T47D (cell line): ENCODE measurements around the gene DYRK1A.

Source experiments
- DNase-seq, 2 experiments: peaks; one replicate each; pipeline versions ENCODE4 v3.0.0 to v3.0.0-alpha.2; 2011 to 2012; ENCODE audit warnings: low read depth in 1 of 2, low spot score in 1 of 2
- JUND ChIP-seq: IDR thresholded peaks from 2 replicates; pipeline ENCODE4 v1.6.1; 2012; ENCODE audit warnings: low read depth
- in situ Hi-C: cut with HindIII; loops from 2 replicates; pipeline ENCODE4 v1.10.0; 2016; ENCODE audit warnings: low sequenced_read_pairs, low pct_unique_long_range_greater_than_20kb

DYRK1A gene

DNA sequence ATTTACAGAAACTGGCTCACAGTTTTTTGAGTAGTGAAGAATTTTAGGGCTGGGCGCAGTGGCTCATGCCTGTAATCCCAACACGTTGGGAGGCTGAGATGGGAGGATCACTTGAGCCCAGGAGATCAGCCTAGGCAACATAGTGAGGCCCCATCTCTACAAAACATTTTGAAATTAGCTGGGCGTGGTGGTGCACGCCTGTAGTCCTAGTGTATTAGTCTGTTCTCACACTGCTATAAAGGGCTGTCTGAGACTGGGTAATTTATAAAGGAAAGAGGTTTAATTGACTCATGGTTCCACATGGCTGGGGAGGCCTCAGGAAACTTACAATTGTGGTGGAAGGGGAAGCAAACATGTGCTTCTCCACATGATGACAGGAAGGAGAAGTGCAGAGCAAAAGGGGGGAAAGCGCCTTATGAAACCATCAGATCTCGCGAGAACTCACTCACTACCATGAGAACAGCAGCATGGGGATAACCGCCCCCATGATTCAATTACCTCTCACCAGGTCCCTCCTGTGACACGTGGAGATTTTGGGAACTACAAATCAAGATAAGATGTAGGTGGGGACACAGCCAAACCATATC, 24.4 kb upstream of the DYRK1A start:
- no peak for DNase-seq
- in situ Hi-C loops = no loop called here
- TF ChIP-seq JUND = no peak

DNA sequence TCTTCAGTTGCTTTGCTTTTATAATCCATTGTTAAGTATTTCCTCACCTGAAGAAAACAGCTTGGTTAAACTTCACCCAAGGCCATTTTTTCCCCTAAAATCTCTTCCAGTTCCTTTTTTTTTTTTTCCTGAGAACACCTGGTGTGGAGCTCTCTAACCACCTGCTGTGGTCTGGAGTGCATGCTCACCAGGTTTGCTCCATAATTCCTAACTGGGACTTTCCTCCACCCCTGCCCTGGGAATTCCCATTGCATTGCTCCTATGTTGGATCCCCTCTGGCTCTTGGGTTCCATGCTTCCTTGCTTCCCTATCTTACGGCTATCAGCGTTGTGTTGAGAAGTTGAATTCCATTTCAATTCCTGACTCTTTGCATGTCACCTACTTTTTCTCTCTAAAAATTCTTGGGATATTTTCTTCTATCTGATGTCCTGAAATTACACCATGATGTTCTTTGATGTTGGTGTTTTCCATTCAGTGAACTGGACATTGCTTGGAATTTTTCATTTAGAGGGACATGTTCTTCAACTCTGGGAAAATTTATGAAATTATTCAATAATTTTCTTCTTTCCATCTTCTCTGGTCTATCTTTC, 19.6 kb upstream of the DYRK1A start:
- DNase-seq = no peak
- in situ Hi-C loops = no loop called here
- no peak for TF ChIP-seq JUND

DNA sequence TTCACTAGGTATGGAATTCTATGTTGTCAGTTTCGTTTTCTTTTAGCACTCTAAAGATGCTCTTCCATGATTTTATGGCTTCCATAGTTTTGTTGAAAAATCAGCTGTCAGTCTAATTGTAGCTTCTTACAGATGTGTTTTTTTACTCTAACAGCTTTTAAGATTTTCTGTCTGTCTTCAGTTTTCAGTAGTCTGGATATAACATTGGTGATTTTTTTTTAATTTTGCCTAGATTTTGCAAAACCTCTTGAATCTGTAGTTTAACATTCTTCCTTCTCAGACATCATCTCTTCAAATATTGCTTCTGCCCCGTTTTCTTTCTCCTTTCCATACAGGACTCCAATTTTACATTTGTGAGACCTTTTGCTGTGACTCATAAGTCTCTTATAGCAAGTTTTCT, 17.9 kb upstream of the DYRK1A start:
- no peak for TF ChIP-seq JUND
- in situ Hi-C loops = no loop called here
- no peak for DNase-seq

DNA sequence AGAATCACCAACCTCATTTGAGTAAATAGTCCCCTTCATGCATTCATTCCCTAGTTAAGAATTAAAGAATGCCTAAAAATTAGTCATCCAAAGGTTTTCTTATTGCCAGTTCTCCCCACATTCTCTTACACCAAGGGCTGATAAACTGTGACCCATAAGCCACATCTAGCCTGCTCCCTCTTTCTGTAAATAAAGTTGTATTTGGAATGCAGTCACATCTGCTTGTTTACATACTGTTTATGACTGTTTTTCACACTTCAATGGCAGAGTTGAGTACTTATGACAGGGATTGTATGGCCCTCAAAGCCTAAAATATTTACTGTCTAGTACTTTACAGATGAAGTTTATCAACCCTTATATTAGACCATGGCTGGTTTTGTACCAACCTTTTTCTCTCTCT, 16.1 kb upstream of the DYRK1A start:
- no peak for DNase-seq
- no peak for TF ChIP-seq JUND
- in situ Hi-C loops = no loop called here

DNA sequence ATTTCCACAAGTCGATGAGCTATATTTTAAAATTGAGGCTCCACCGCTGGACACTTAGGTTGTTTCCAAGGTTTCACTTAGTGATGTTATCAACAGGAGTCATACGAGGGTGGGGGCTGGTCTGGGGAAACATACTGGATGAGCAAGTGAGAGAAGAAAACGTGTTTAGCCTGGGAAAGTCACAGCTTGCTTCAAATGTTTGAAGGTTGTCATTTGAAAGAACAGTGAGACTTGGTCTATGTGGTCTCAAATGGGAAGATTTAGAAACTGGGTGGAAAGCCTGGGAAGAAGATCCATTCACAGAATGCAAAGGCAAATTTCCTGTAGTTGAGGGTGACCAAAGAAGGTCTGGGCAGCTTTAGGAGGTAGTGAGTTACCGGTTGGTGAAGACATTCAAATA, 9.9 kb upstream of the DYRK1A start:
- peak in 1 of 2 experiments; percentile 28 for DNase-seq
- no peak for TF ChIP-seq JUND
- in situ Hi-C loops = no loop called here

DNA sequence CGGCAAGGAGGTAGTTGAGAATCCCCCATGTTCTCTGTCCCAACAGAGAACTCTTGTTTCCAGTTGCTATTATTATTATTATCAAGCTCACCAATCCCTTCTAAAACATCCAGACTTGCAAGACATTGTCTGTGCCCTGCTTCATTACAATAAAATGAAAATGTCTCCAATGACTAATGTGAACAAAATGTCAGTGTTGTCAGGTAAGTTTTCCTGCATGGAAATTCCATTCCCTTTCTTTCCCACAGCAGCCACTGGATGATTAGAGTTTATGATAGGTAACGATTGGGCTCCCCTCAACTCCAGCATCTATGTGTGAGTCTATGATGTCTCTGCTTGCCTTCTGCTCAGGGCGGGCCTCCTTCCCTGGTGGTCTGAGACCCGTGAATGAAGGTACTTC, 8.9 kb upstream of the DYRK1A start:
- in situ Hi-C loops = no loop called here
- no peak for TF ChIP-seq JUND
- DNase-seq = no peak

DNA sequence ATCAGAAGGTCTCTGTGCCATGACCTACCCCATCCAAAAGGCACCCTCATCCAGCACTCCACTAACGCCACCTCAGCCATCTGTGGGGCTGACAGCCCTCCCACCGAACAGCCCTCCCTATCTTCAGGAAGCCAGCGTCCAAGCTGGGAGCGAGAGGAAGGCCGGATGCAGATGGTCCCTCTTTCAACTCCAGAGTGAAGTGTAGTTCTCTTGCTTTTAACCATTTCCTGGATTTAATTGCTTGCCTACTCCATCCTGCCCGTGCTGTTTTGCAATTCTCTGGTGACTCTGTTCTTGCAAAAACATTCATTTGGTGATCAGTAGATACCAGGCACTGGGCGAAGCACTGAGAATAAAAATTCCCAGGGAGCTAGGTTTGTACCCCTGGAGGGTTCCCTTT, 8.2 kb upstream of the DYRK1A start:
- DNase-seq = no peak
- in situ Hi-C loops = no loop called here
- no peak for TF ChIP-seq JUND

DNA sequence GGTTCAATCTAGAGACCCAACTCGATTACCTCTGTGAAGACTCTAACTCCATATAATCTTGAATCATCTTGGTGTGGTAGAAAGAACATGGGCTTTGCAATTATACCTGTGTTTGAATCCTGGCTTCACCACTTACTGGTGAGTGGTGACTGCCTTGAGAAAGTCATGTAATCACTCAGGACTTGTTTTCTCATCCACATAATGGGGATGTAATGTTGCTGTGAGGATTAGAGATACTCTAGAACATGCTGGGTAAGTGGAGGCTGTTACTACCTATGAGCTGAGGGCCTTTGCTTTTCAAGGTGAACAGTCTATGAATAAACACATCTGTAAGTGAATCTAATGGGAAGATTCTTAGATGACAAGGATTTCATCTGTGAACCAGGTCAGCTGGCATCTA, 2.6 kb upstream of the DYRK1A start:
- in situ Hi-C loops = no loop called here
- no peak for TF ChIP-seq JUND
- no peak for DNase-seq

DNA sequence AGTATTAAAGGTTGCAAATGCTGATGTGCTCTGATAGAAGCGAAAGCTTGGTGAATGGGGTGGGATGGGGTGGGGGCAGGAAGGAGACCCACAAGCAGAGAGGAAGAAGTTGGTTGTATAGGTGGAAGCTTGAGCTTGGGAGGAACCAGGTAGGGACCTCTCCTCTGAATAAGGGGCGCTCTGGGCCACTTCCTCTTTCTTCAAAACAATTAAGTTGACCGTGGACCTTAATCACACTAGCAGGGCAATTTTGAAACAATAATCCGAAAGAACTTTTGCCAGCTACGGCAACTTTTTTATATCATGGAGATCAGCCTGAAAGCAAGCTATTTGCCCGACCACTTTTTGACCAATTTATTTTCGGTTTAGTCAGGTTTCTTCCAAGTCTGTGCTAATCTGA, 1.9 kb upstream of the DYRK1A start:
- in situ Hi-C loops = no loop called here
- no peak for TF ChIP-seq JUND
- DNase-seq = no peak

DNA sequence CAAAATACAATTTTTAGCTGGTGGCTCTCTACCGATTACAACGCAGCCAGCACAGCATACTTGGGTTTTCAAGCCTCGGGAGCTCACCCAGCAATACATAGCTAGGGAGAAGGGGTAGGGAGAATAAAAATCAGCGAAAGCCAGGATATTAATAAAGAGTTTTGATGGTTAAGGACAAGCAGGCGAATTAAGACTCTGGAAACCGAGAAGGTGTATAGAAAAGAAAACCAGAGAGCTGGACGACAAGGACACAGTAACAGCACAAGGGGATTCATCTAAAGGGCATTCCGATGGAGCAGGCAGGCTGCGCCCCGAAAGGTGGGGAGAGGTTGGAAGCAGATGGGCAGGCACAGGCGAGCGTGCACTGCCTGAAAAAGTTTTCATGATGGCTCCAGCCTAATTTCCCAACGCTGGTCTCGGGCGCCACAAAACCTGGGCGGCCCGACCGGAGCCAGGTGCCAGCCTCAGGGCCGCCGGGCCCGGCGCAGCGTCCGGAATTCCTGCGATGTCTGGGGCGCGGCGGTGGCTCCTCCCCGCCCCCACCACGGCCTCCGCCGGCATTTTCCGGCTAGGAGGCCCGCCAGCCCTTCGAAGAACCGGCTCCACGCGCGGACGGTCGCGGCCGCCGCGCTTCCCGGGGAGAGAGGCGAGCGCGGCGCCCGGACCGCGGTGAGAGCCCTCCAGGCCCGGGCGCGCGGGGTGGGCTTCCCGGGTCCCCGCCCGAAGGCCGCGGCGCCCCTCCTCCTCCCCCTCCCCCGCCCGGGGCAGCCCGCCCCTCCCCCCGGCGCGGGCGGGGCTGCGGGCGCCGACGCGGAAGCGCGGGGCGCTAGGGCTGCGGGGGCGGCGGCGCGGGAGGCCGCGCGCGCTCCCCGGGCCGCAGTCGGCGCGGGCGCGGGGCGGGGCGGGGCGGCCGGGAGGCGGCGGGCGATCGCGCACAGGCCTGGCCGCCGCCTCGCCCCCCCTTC, 774 bp upstream of the DYRK1A start:
- DNase-seq = peak; percentile 51 to 87
- no peak for TF ChIP-seq JUND
- in situ Hi-C loops = no loop called here

DNA sequence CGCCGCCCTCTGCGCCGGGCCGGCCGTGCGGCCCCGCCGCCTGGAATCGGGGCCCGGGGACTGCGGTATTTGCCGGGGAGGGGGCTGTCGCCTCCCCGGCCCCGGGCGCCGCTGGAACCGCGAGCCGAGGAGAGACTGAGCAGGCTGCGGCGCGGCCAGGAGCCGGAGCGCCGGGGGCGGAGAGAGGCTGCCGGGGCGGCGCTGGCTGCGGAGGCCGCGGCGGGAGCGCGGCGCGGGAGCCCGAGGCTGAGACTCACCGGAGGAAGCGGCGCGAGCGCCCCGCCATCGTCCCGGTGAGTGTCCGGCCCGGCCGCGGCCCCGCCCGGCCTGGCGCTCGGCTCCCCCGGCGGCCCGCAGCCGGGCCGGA, 746 bp downstream of the DYRK1A start:
- no peak for TF ChIP-seq JUND
- in situ Hi-C loops = no loop called here
- DNase-seq = no peak

DNA sequence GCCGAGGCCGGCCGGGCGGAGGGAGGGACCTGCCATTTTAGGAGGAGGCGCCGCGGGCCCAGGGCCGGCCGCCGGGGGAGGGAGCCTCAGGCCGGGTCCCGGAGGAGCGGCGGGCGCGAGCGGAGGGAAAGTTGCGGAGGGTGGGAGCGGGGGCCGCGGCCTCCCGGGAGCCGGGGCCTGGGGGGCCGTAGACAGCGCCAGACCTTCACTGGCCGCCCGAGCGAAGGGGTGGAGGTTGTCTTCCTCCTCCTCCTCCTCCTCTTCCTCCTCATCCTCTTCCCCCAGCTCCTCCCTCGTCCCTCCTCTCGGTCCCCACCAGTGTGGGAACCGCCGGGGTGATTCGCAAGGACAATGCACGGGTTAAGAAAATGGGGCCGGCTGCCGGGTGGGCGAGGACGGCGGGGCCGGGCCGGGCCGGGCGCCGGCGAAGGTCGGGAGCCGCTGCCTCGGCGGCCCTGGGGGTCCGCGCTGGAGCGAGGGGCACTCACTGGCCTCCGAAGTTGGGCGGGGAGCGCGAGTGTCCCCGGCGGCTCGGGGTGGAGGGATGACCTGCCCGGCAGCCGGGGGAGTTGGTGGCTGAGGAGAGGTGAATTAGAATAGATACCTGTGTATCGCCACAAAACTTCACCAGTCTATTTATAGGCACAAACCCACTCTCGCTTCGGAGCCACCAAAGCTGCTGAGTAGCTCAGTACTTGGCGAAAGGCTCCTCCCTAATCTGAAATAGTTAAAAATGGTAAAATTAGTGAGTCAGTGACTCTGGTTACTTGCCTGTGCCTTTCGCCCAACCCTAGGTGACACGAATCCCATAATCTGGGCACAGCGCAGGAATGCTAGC, 1.3 kb downstream of the DYRK1A start:
- in situ Hi-C loops = no loop called here
- DNase-seq = peak; percentile 35 to 55

More for the DNA sequence above, 1.3 kb downstream of the DYRK1A start:
- no peak for TF ChIP-seq JUND
